ENCODE data around the gene UBAP1L.

The UBAP1L gene

GRCh38 chr15:65042776-65043327, 72.1 kb downstream of the UBAP1L start:
- no peak for DNase-seq (ENCODE audit: low read depth)

Measured in T-helper 22 cell (primary cell).